GM19043 (cell line): ENCODE measurements around the gene STK25.
"Not testable (repeated sequence)": the region's sequence is repeated elsewhere in the genome, so short reads cannot be mapped to it uniquely, and the experiment has no call there.

ENCODE experiments used
- ATAC-seq: cut with Tn5 transposase; IDR thresholded peaks from one replicate; pipeline ENCODE4 v1.9.1; 2021; ENCODE audit warnings: low read depth; ENCODE audit not compliant: unreplicated experiment

Gene STK25

GRCh38 chr2:241469746-241470145 is 38.6 kb downstream of the STK25 start:
- ATAC-seq = no peak

GRCh38 chr2:241468476-241468781 is 40.0 kb downstream of the STK25 start:
- ATAC-seq = no peak

GRCh38 chr2:241467777-241468475 is 40.5 kb downstream of the STK25 start:
- no peak for ATAC-seq

- no peak for ATAC-seq
Observed at GRCh38 chr2:241466230-241466629, 42.2 kb downstream of the STK25 start.

- no peak for ATAC-seq
Observed at GRCh38 chr2:241465543-241465942, 42.8 kb downstream of the STK25 start.

DNA sequence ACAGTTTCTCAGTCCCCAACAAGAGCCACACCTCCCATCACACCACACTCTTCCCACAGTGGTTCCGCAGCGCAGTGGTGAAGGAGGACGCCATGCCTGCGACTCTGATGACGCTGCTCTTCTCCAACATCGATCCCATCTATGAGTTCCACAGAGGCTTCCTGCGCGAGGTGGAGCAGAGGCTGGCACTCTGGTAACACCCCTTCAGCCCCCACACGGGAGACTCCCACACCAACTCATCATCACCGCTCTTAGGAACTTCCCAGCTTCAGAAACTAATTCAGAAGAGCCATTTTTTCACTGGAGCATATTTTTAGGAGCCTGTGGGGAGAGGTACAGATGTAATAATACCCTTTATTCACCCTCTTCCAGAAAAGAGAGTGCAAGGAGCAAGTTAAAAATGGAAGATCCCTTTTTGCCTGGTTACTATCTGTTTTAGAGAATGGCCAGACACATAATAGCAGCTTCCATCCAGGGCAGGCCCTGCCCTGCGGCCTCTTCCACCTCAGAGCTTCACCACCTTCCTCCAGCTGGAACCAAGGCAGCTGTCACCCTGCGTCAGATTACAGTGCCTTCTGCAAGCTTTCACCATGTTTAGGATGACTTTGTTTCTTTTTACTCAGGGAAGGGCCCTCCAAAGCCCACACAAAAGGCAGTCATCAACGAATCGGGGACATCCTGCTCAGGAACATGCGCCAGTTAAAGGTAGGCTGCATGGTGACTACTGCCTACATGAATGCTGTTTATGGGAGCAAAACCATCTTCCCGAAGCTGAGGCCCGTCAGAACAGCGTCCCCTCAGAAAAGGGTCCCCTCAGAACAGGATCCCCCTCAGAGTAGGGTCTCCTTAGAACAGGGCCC is 44.9 kb downstream of the STK25 start:
- no peak for ATAC-seq

GRCh38 chr2:241461693-241462677 is 46.4 kb downstream of the STK25 start:
- no peak for ATAC-seq

DNA sequence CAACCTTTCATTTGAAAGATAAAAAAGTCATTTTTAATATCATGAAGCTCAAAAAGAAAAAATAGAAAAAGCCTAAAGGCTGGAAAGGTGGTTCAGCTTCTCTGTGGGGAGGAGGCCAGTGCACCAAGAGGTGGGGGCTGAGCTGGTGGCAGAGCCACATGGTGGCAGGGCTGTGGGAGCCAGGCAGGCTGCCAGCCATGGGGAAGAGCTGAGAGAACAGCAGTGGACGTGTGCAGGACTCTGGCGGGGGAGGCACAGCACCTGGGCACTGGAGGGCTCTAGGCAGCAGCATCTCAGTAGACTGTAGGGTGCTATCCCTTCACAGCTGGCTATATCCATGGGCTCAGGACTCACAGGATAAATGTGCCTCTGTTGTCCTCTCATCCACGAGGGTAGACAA is 47.8 kb downstream of the STK25 start:
- no peak for ATAC-seq

- ATAC-seq = no peak
Observed at GRCh38 chr2:241459520-241459919, 48.9 kb downstream of the STK25 start.

DNA sequence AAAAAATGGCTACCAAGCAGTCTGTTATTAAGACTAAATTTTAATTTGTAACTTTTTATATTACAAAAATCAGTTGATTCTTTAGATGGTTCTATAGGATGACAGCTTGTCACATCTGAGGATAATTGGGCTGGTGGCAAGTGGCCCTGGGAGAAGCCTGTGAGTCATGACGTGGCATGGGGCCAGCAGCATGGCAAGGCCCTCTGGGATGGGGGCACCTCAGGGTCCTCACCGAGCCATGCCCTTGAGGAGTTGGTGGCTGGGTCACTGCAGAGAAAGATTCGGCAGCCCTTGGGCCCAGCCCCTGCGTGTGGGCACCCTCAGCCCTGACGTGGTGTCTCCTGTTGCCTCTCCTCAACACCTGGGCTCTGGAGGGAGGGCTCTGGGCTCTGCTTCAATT is 49.7 kb downstream of the STK25 start:
- no peak for ATAC-seq

DNA sequence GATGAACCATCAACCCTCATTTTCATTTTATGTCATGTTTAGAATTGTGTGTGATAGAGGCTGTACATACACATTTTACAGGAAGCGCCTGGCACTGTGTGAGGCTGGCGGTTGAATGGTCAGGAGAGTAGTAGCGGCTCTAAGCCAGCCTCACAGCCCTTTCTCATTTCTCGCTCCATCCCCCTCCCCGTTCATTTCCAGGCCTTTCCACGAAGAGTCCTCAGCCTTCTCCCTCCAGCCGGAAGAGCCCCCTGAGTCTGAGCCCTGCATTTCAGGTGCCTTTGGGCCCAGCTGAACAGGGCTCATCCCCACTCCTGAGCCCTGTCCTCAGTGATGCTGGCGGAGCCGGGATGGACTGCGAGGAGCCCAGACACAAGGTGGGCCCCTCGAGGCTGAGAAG is 51.8 kb downstream of the STK25 start:
- ATAC-seq = no peak

DNA sequence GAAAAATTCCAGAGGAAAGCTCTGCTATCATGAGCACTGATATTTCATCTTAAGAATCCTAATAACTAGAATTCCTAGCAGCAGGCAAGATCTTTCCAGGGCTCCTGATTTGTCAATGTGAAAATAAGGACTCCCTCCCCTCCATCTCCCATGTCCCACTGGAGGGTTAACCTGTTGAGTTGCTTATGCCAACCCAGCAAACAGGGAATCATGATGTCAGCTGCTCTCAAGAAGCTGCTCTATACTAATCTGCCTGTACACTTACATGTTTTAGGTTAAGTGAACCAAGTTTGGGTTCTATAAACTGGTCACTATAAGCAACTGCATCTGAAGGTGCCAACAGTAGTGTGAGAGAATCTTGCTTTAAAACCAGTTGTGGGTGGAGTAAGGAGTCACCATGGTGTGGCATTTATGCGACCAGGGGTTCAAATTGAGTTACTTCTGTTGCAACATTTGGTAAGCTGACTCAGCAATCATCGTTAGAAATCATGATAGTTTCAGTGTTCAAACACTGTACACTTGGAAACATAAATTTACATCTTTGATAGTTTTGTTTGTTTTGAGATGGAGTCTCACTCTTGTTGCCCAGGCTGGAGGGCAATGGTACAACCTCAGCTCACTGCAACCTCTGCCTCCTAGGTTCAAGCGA is 53.4 kb downstream of the STK25 start:
- ATAC-seq = no peak

DNA sequence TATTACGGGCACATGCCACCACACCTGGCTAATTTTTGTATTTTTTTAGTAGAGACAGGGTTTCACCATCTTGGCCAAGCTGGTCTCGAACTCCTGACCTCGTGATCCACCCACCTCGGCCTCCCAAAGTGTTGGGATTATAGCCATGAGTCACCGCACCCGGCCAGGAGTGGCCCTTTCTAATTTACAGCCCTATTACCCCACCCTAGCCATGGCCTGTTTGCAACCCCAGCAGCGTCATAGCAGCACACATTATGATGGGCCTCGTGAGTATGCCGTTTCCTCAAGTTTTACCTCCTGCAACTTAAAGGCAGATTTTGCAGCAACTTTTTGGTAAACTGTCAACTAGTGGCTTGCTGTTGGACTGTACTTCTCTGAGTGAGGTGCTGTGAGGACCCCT is 54.5 kb downstream of the STK25 start:
- ATAC-seq = not testable (repeated sequence)

DNA sequence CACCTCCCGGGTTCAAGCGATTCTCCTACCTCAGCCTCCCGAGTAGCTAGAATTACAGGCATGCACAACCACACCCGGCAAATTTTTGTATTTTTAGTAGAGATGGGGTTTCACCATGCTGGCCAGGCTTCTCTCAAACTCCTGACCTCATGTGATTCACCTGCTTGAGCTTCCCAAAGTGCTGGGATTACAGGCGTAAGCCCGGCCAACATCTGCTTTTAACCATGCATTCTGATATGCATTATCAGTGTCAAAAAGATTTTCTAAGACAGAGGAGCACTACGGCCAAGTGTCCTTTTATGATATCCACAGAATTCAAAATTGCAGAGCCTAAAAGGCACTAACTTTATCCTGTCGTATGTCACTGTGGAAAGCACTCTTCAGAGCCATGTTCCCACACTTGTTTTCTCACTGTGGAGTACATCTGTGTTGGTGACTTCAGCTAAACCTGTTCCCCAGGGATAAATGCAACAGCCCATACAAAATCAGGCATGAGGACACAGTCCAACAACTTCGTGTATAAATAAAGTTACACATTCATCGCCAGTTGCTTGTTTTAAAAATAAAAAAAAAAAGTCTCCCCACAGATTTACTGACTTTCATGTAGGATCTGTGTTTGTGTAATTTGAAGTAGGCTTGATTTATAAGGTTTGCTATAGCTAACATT is 56.4 kb downstream of the STK25 start:
- ATAC-seq = no peak

GRCh38 chr2:241450092-241450491 is 58.3 kb downstream of the STK25 start:
- ATAC-seq = not testable (repeated sequence)

DNA sequence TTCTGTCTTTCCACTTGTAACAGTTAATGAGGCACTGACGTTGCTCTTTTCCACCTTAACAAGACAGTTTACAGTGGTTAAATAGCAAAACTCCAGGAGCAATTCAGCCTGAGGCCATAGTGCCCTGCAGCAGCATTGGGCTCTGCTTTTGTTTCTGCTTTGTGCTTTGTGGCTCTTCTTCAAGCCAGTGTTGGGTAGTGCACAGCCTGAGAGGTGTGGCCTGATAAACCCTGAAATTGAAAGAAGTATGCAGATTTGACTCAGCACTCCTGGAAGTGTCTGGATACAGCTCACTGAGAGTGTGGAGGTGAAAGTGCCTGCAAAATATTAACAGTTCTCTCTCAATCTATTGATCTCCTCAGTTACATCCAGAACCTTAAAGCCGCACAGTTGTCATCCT is 63.0 kb downstream of the STK25 start:
- ATAC-seq = no peak

- no peak for ATAC-seq
Observed at GRCh38 chr2:241443486-241444223, 64.7 kb downstream of the STK25 start.
